GM23248 (cell line): Measurements from ENCODE around the gene FAM149B1. TPM values are rescaled to one million over a fixed set of nuclear protein-coding genes. Genes with fewer than 3 reads are reported as not detected.

Experiments used
- DNase-seq: peaks from one replicate; pipeline ENCODE4 v3.0.0-alpha.2; 2015
- H2AFZ ChIP-seq: fragments of 200-600 bp; sonication (generic); 2 replicates; pipeline ENCODE4 v1.6.1; 2016; ENCODE audit warnings: antibody characterized with exemption
- H3F3A ChIP-seq: fragments of 200-600 bp; sonication (generic); 2 replicates; pipeline ENCODE4 v1.6.1; 2016; ENCODE audit warnings: mild to moderate bottlenecking, antibody characterized with exemption, mixed run types; ENCODE audit not compliant: insufficient read depth
- H3K27ac ChIP-seq: fragments of 200-600 bp; sonication (generic); 2 replicates; pipeline ENCODE4 v1.5.1; 2016; ENCODE audit warnings: mild to moderate bottlenecking
- H3K27me3 ChIP-seq: fragments of 200-600 bp; sonication (generic); replicated peaks from 2 replicates; pipeline ENCODE4 v1.6.1; 2016; ENCODE audit warnings: mild to moderate bottlenecking; ENCODE audit not compliant: insufficient read depth
- H3K36me3 ChIP-seq: fragments of 200-600 bp; sonication (generic); 2 replicates; pipeline ENCODE4 v1.6.1; 2016; ENCODE audit warnings: low read depth, mild to moderate bottlenecking
- H3K4me1 ChIP-seq: fragments of 200-600 bp; sonication (generic); 2 replicates; pipeline ENCODE4 v1.6.1; 2016; ENCODE audit warnings: mild to moderate bottlenecking; ENCODE audit not compliant: insufficient read depth
- H3K4me2 ChIP-seq: fragments of 200-600 bp; sonication (generic); one replicate; pipeline ENCODE4 v1.6.1; 2016; ENCODE audit warnings: mild to moderate bottlenecking; ENCODE audit not compliant: unreplicated experiment
- H3K4me3 ChIP-seq: fragments of 200-600 bp; sonication (generic); 2 replicates; pipeline ENCODE4 v1.5.1; 2016; ENCODE audit warnings: mild to moderate bottlenecking
- H3K79me2 ChIP-seq: fragments of 200-600 bp; sonication (generic); 2 replicates; pipeline ENCODE4 v1.6.1; 2016; ENCODE audit warnings: mild to moderate bottlenecking; ENCODE audit not compliant: insufficient read depth
- H3K9ac ChIP-seq: fragments of 200-600 bp; sonication (generic); 2 replicates; pipeline ENCODE4 v1.6.1; 2016; ENCODE audit warnings: mild to moderate bottlenecking
- H3K9me2 ChIP-seq: fragments of 200-600 bp; sonication (generic); 2 replicates; pipeline ENCODE4 v1.6.1; 2016; ENCODE audit warnings: mixed run types, mild to moderate bottlenecking, moderate library complexity; ENCODE audit not compliant: insufficient read depth
- H3K9me3 ChIP-seq: fragments of 200-600 bp; sonication (generic); one replicate; pipeline ENCODE4 v1.6.1; 2017; ENCODE audit warnings: low read depth
- H4K20me1 ChIP-seq: fragments of 200-600 bp; sonication (generic); 2 replicates; pipeline ENCODE4 v1.6.0; 2016; ENCODE audit not compliant: insufficient read depth
- EZH2 ChIP-seq: fragments of 200-600 bp; sonication (generic); IDR thresholded peaks from 2 replicates; pipeline ENCODE4 v1.6.1; 2018; ENCODE audit warnings: antibody characterized with exemption, mild to moderate bottlenecking; ENCODE audit not compliant: insufficient read depth, poor library complexity, severe bottlenecking
- EZH2phosphoT487 ChIP-seq: fragments of 200-600 bp; sonication (generic); IDR thresholded peaks from 2 replicates; pipeline ENCODE4 v1.6.1; 2018; ENCODE audit warnings: antibody characterized with exemption, moderate library complexity, mild to moderate bottlenecking, low read depth; ENCODE audit not compliant: insufficient read depth
- WGBS, 2 experiments: methylation state at CpG; one replicate each; pipeline ENCODE4 v1.1.6; 2015 to 2017; ENCODE audit warnings: low lambda C conversion rate in 2 of 2, low coverage in 1 of 2; ENCODE audit errors: missing lambda C conversion rate in 2 of 2; 5-methylcytosine and 5-hydroxymethylcytosine counted together
- in situ Hi-C: fragments of 300-500 bp; cut with MboI; formaldehyde crosslinking; loops from 2 replicates; pipeline ENCODE4 v1.15.0; 2020
- polyA plus RNA-seq: library from polyadenylated mRNA; unstranded; fragments of >200 nt; fragmentation: Nextera tagmentation; extraction: Ambion mirVana; gene quantifications from 2 replicates; pipeline ENCODE4 v1.2.1, GENCODE V29; 2016
- total RNA-seq: library from RNA; depleted of rRNA; stranded (reverse); fragments of >200 nt; shearing (Covaris generic); gene quantifications from 2 replicates; pipeline ENCODE4 v1.2.3, GENCODE V29; 2014

FAM149B1 gene
- total and polyA plus RNA-seq, 2 experiments from 2014 or later: 7.4 to 23.3 TPM

GRCh38 chr10:73190188-73190587 is 22.3 kb downstream of the FAM149B1 start:
- no peaks in the 10 kb centered on the region for H3K27me3 ChIP-seq
- H3K9ac ChIP-seq: no peak overlapping the region
- no peaks in the 10 kb centered on the region for H3K9me3 ChIP-seq
- WGBS, 2 experiments: 97 to 99% methylated on average over 5 of the region's 5 CpGs
- in situ Hi-C loops: no loop called here
- H3K4me1 ChIP-seq: no peaks in the 10 kb centered on the region
- no peak overlapping the region for H3K27ac ChIP-seq
- TF ChIP-seq EZH2 (no peak), EZH2phosphoT487 (no peak)
- H4K20me1 ChIP-seq: no peaks in the 10 kb centered on the region
- no peak overlapping the region for H3K4me2 ChIP-seq
- H3K4me3 ChIP-seq: no peak overlapping the region
- H3F3A ChIP-seq: no peaks in the 10 kb centered on the region
- H3K79me2 ChIP-seq: no peaks in the 10 kb centered on the region
- no peak for DNase-seq
- peaks cover 23% of the 10 kb centered on the region; the same call in 1 of the 2 replicates for H3K36me3 ChIP-seq
- no peaks in the 10 kb centered on the region for H3K9me2 ChIP-seq
- H2AFZ ChIP-seq: no peak overlapping the region

GRCh38 chr10:73205081-73205480 is 37.2 kb downstream of the FAM149B1 start:
- Histone ChIP-seq H4K20me1 (no peaks in the 10 kb centered on the region), H3K9me2 (no peaks in the 10 kb centered on the region), H3F3A (0 out of 2 replicates have a peak, but pooled peaks cover 4% of the 10 kb centered on the region), H3K36me3 (peaks cover 11% of the 10 kb centered on the region; the same call in 1 of the 2 replicates), H3K27ac (no peak overlapping the region), H3K9ac (no peak overlapping the region), H3K79me2 (no peaks in the 10 kb centered on the region), H3K9me3 (no peaks in the 10 kb centered on the region), H3K4me1 (peaks cover 7% of the 10 kb centered on the region; the same call in 1 of the 2 replicates), H2AFZ (no peak overlapping the region), H3K4me3 (no peak overlapping the region), H3K4me2 (no peak overlapping the region), H3K27me3 (no peaks in the 10 kb centered on the region)
- in situ Hi-C loops: no loop called here
- DNase-seq: no peak
- 91 to 96% methylated on average over 3 of the region's 3 CpGs for WGBS, 2 experiments
- TF ChIP-seq EZH2phosphoT487 (no peak), EZH2 (no peak)

GRCh38 chr10:73205890-73206289 is 38.0 kb downstream of the FAM149B1 start:
- Histone ChIP-seq H3K36me3 (peaks cover 8% of the 10 kb centered on the region; the same call in 1 of the 2 replicates), H3K9me2 (no peaks in the 10 kb centered on the region), H3K9ac (no peak overlapping the region), H3K4me1 (peaks cover 8% of the 10 kb centered on the region; the same call in 1 of the 2 replicates), H3K9me3 (no peaks in the 10 kb centered on the region), H3K79me2 (no peaks in the 10 kb centered on the region), H3F3A (0 out of 2 replicates have a peak, but pooled peaks cover 4% of the 10 kb centered on the region), H3K4me2 (no peak overlapping the region), H3K4me3 (no peak overlapping the region), H3K27me3 (no peaks in the 10 kb centered on the region), H4K20me1 (no peaks in the 10 kb centered on the region), H3K27ac (no peak overlapping the region), H2AFZ (no peak overlapping the region)
- 90 to 100% methylated on average over 1 of the region's 1 CpG for WGBS, 2 experiments
- TF ChIP-seq EZH2phosphoT487: no peak
- TF ChIP-seq EZH2: no peak
- no peak for DNase-seq
- in situ Hi-C loops: no loop called here

- TF ChIP-seq EZH2phosphoT487: no peak
- TF ChIP-seq EZH2: no peak
- 0 out of 2 replicates have a peak, but pooled peaks cover 4% of the 10 kb centered on the region for H3F3A ChIP-seq
- no peak overlapping the region for H3K9ac ChIP-seq
- H3K27me3 ChIP-seq: no peaks in the 10 kb centered on the region
- no peak overlapping the region for H3K4me2 ChIP-seq
- H3K9me2 ChIP-seq: no peaks in the 10 kb centered on the region
- no peaks in the 10 kb centered on the region for H4K20me1 ChIP-seq
- H3K27ac ChIP-seq: no peak overlapping the region
- DNase-seq: no peak
- in situ Hi-C loops: no loop called here
- no peak overlapping the region for H2AFZ ChIP-seq
- peaks cover 8% of the 10 kb centered on the region; the same call in 1 of the 2 replicates for H3K36me3 ChIP-seq
- no peak overlapping the region for H3K4me3 ChIP-seq
- H3K9me3 ChIP-seq: no peaks in the 10 kb centered on the region
- no peaks in the 10 kb centered on the region for H3K79me2 ChIP-seq
- H3K4me1 ChIP-seq: peaks cover 8% of the 10 kb centered on the region; the same call in 1 of the 2 replicates
- 96 to 97% methylated on average over 5 of the region's 5 CpGs for whole genome bisulfite sequencing, 2 experiments
These were observed 38.5 kb downstream of the FAM149B1 start for GRCh38 chr10:73206385-73206784.

GRCh38 chr10:73207883-73208282 is 40.0 kb downstream of the FAM149B1 start:
- Histone ChIP-seq H3K9ac (no peak overlapping the region), H3K36me3 (0 out of 2 replicates have a peak, but pooled peaks cover 6% of the 10 kb centered on the region), H3K79me2 (no peaks in the 10 kb centered on the region), H4K20me1 (no peaks in the 10 kb centered on the region), H3K4me2 (no peak overlapping the region), H3K9me2 (no peaks in the 10 kb centered on the region), H3K9me3 (no peaks in the 10 kb centered on the region), H3F3A (0 out of 2 replicates have a peak, but pooled peaks cover 4% of the 10 kb centered on the region), H3K27me3 (no peaks in the 10 kb centered on the region), H2AFZ (no peak overlapping the region), H3K27ac (no peak overlapping the region), H3K4me3 (no peak overlapping the region), H3K4me1 (peaks cover 8% of the 10 kb centered on the region; the same call in 1 of the 2 replicates)
- 27 to 31% methylated on average over 2 of the region's 2 CpGs for WGBS, 2 experiments
- in situ Hi-C loops: no loop called here
- DNase-seq: peak; percentile 17
- no peak for TF ChIP-seq EZH2phosphoT487
- no peak for TF ChIP-seq EZH2
